Fibroblast of pulmonary artery (primary cell): ENCODE results near the gene CSMD2.

Source experiments
- DNase-seq: peaks from one replicate; pipeline ENCODE4 v3.0.0-alpha.2; 2010; ENCODE audit warnings: low read depth
- H3K4me3 ChIP-seq: replicated peaks from 2 replicates; pipeline ENCODE4 v1.5.1; 2011; ENCODE audit warnings: low read depth, mild to moderate bottlenecking, control low read depth, low read length, moderate library complexity
- CTCF ChIP-seq: IDR thresholded peaks from 2 replicates; pipeline ENCODE4 v1.5.1; 2011; ENCODE audit warnings: mild to moderate bottlenecking, control low read depth, low read length, inconsistent platforms; ENCODE audit errors: missing control alignments

CSMD2 gene

GRCh38 chr1:34140011-34140676 is 24.9 kb downstream of the CSMD2 start:
- no peak overlapping the region for H3K4me3 ChIP-seq
- no peak for TF ChIP-seq CTCF
- no peak for DNase-seq

GRCh38 chr1:34137411-34137810 is 27.6 kb downstream of the CSMD2 start:
- DNase-seq = no peak
- no peak for TF ChIP-seq CTCF
- no peak overlapping the region for H3K4me3 ChIP-seq

DNA sequence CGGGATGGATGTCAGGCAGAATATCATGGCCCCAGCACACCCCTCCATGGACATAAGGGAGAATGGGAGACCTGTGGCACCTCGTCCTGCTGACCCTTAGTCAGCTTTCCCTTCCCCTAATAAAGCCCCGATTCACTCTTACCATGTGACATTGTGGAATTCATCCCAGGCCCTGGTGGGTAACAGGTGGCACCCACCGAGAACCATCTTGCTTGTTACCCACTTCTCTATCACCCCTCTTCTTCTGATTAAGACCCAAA is 32.9 kb downstream of the CSMD2 start:
- TF ChIP-seq CTCF = no peak
- H3K4me3 ChIP-seq = no peak overlapping the region
- DNase-seq = no peak

DNA sequence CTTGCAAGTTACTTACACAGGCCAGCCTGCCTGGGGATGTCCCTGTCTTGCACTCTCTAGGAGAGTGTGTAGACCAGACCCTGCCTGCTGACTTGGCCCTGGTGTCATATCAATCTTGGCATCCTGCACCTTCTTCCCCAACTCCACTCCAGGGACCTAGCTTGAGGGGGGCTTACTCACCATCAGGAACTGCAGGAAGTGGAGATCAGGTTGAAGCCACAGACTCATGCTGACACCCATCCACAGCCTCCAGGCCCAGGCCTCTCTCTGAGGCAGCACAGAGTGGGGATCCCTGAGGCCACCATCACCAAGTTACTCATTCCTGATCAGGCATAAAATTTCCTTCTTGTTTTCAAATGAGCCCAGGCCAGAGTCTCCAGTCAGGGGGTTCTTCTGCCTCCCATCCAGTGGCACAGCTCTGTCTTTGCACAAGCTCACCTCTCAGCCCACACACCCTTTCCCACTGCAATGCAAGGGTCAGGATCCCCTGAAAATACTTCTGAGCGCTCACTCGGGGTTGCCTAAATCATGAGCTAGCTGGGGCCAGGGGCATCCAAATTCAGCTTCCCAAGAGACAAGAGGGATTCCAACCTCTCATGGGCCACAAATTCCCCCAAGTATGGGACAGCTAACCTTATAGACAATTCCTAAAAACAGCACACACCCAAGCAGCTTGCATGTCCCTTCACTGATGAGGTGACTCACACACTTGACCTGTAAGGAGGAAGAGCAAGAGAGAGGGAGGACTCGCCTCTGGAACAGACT is 33.5 kb downstream of the CSMD2 start:
- no peak for DNase-seq
- TF ChIP-seq CTCF = no peak

GRCh38 chr1:34130306-34130705 is 34.7 kb downstream of the CSMD2 start:
- no peak for TF ChIP-seq CTCF
- DNase-seq = no peak
- H3K4me3 ChIP-seq = no peak overlapping the region

More for the DNA sequence above, 33.5 kb downstream of the CSMD2 start:
- no peak overlapping the region for H3K4me3 ChIP-seq

- no peak for DNase-seq
- H3K4me3 ChIP-seq = no peak overlapping the region
- no peak for TF ChIP-seq CTCF
Observed at GRCh38 chr1:34129630-34130029, 35.4 kb downstream of the CSMD2 start.
